ENCODE results near the gene RHBDD3. TPM values are rescaled to one million over a fixed set of nuclear protein-coding genes. Genes with fewer than 3 reads are reported as not detected.

Gene RHBDD3
- total RNA-seq, 6 donors from 2014 or later, result 17.3 to 47.1 (median 27.9) TPM

- peak overlapping the region; percentile 3 to 89 (median 78) for H3K4me3 ChIP-seq
- no peak for ATAC-seq (ENCODE audit: low FRiP score in 2 of 2)
- DNase-seq, result no peak
- TF ChIP-seq EP300 (IDR thresholded peaks at IDR 0.05) (no peak), POLR2A (IDR thresholded peaks at IDR 0.05) (no peak), POLR2AphosphoS5 (IDR thresholded peaks at IDR 0.05) (no peak), CTCF (IDR thresholded peaks at IDR 0.05) (no peak)
- no peaks in the 10 kb centered on the region for H3K27me3 ChIP-seq
- H3K9me3 ChIP-seq, result no peaks in the 10 kb centered on the region
- peaks cover 53 to 77% (median 63%) of the 10 kb centered on the region in 4 donors for H3K4me1 ChIP-seq
- H3K27ac ChIP-seq, result peak overlapping the region in 3 of 4 donors; percentile 99 to 100 (median 99)
- peaks cover 16 to 46% (median 33%) of the 10 kb centered on the region in 4 donors for H3K36me3 ChIP-seq
- 9 to 14% methylated on average over 13 of the region's 13 CpGs for WGBS, 2 donors
These were observed 2.1 kb upstream of the RHBDD3 start for GRCh38 chr22:29269731-29270474.

- H3K9me3 ChIP-seq, result no peaks in the 10 kb centered on the region
- WGBS, 2 donors, result 0 to 1% methylated on average over 14 of the region's 14 CpGs
- TF ChIP-seq EP300 (IDR thresholded peaks at IDR 0.05) (no peak), POLR2A (IDR thresholded peaks at IDR 0.05) (no peak), POLR2AphosphoS5 (IDR thresholded peaks at IDR 0.05) (no peak), CTCF (IDR thresholded peaks at IDR 0.05) (no peak)
- H3K4me1 ChIP-seq, result peaks cover 52 to 70% (median 59%) of the 10 kb centered on the region in 4 donors
- H3K27me3 ChIP-seq, result no peaks in the 10 kb centered on the region
- H3K27ac ChIP-seq, result peak overlapping the region; percentile 99 to 100 (median 100)
- ATAC-seq (ENCODE audit: low FRiP score in 2 of 2) (no peak), DNase-seq (no peak)
- peaks cover 10 to 46% (median 31%) of the 10 kb centered on the region in 4 donors for H3K36me3 ChIP-seq
- H3K4me3 ChIP-seq, result peak overlapping the region; percentile 77 to 97 (median 84)
These were observed 1.4 kb upstream of the RHBDD3 start for GRCh38 chr22:29269230-29269604.

DNA sequence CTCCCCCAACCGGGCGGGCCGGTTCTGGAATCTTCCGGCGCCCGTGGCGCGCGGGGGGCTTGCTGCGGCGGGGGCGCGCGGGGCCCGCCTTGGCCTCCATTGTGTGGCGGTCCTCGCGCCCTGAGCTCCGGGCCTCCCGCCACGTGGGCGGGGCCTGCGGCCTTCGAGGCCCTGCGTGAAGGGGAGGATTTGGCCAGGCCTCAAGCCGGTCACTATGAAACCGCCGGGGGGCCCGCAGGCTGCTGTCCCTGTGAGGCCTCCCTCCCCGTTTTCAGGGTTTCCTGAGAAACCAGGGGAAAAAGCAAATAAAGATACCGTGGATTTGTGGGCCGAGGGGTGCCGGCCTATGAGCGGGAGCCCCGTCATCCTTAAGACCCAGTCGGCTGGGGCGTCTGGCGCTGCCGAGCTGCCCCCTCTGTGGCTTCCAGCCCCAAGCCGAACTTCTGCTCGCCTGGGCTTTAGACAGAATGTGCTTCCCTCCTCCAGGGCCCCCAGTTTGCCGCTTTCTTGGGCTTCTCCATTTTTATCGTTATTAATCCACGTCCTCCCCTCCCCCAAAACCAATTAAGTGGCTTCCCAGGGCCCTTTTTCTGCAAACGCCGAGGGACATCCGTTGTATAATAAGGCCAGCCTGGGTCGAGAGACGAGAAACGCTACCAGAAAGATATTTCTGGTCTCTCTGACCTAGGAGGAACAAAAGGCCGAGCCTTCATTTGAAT, 889 bp upstream of the RHBDD3 start:
- Histone ChIP-seq H3K4me1 (peaks cover 46 to 65% (median 56%) of the 10 kb centered on the region in 4 donors), H3K27me3 (no peaks in the 10 kb centered on the region), H3K27ac (peak overlapping the region; percentile 99 to 100 (median 100)), H3K9me3 (no peaks in the 10 kb centered on the region), H3K36me3 (peaks cover 5 to 46% (median 31%) of the 10 kb centered on the region in 4 donors), H3K4me3 (peak overlapping the region; percentile 77 to 97 (median 84))
- 0% methylated on average over 31 to 32 of the region's 51 CpGs for WGBS, 2 donors
- no peak for TF ChIP-seq CTCF (IDR thresholded peaks at IDR 0.05)
- no peak for TF ChIP-seq POLR2A (IDR thresholded peaks at IDR 0.05)
- no peak for TF ChIP-seq EP300 (IDR thresholded peaks at IDR 0.05)
- TF ChIP-seq POLR2AphosphoS5 (IDR thresholded peaks at IDR 0.05), result no peak
- peak; percentile 54 to 83 for ATAC-seq (ENCODE audit: low FRiP score in 2 of 2)
- DNase-seq, result peak in 1 of 2 donors; percentile 94

GRCh38 chr22:29267462-29267857, 321 bp downstream of the RHBDD3 start:
- H3K36me3 ChIP-seq, result peaks cover 3 to 42% (median 22%) of the 10 kb centered on the region in 4 donors
- peak overlapping the region; percentile 99 to 100 (median 100) for H3K27ac ChIP-seq
- 0 to 1% methylated on average over 10 to 31 of the region's 32 CpGs for WGBS, 2 donors
- peaks cover 36 to 55% (median 47%) of the 10 kb centered on the region in 4 donors for H3K4me1 ChIP-seq
- no peaks in the 10 kb centered on the region for H3K9me3 ChIP-seq
- TF ChIP-seq CTCF (IDR thresholded peaks at IDR 0.05), result no peak
- TF ChIP-seq EP300 (IDR thresholded peaks at IDR 0.05), result no peak
- TF ChIP-seq POLR2A (IDR thresholded peaks at IDR 0.05), result no peak
- no peak for TF ChIP-seq POLR2AphosphoS5 (IDR thresholded peaks at IDR 0.05)
- ATAC-seq (ENCODE audit: low FRiP score in 2 of 2), result peak in 1 of 2 donors; percentile 54
- DNase-seq, result no peak
- H3K4me3 ChIP-seq, result peak overlapping the region; percentile 77 to 97 (median 84)
- H3K27me3 ChIP-seq, result no peaks in the 10 kb centered on the region
